A172 (cell line): Measurements from ENCODE around the gene AVEN. TPM values are rescaled to one million over a fixed set of nuclear protein-coding genes. Genes with fewer than 3 reads are reported as not detected.
"Not testable (repeated sequence)": the region's sequence is repeated elsewhere in the genome, so short reads cannot be mapped to it uniquely, and the experiment has no call there.

Experiments
- DNase-seq: peaks from one replicate; pipeline ENCODE4 v3.0.0-alpha.2; 2015; ENCODE audit warnings: low spot score
- total RNA-seq: library from RNA; depleted of rRNA; stranded (reverse); fragments of >200 nt; shearing (Covaris generic); gene quantifications from 2 replicates; pipeline ENCODE4 v1.2.3, GENCODE V29; 2014; rRNA removed

The AVEN gene
- total RNA-seq, 1 experiment from 2014 or later = 39.6 TPM

- peak; percentile 11 for DNase-seq
Observed at GRCh38 chr15:33852094-33852493, 186.9 kb downstream of the AVEN start.

DNA sequence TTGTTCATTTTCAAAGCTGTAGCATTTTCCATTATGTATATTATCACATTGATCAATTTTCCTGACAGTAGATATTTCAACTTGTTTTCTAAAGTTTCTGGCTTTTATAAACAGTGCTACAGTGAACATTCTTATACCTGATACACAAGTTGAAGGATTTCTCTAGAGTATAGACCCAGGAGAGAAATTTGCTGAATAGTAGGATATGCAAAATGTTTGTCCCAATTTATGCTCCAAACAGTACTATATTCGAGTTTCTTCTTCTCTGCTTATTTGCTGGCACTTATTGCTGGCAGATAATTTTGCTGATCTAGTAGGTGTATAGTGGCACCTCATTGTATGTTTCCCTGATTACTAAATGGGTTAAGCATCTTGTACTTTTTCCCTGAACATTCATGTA, 187.9 kb downstream of the AVEN start:
- no peak for DNase-seq

GRCh38 chr15:33848011-33848410, 191.0 kb downstream of the AVEN start:
- no peak for DNase-seq

DNA sequence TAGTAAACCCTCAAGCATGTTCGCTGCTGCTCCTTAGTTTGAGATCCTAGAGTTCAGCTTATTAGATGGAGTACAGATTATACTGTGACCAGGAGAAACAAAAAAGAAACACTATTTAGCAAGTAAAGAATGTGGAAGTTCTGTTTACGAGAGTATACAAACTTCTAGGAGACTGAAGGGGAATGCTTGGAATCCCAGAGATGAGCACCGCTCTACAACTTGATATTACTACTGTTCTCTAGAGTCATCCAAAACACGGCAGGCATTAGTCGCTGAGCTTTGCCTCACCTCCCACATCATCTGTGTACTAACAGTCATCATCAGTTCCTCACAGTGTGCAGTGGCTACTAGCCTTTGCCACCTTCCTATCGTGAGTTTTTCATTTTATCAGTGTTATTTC, 192.1 kb downstream of the AVEN start:
- DNase-seq = no peak

DNA sequence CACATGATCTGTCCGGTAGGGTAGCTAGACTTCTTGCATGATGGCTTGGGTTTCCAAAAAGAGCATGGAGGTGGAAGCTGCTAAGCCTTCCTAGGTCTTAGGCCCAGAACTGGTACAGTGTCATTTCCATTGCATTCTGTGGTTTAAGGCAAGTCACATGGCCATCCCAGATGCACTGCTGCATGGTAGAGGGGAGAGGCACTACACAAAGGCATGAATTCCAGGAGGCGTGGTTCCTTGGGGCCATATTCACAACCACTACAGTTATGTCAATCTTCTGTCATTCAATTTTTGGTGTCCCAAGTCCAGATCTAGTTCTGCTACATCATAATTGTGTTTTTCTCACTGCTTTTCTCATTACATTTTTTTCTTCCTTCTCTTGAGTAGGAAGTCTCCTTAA, 192.9 kb downstream of the AVEN start:
- no peak for DNase-seq

DNA sequence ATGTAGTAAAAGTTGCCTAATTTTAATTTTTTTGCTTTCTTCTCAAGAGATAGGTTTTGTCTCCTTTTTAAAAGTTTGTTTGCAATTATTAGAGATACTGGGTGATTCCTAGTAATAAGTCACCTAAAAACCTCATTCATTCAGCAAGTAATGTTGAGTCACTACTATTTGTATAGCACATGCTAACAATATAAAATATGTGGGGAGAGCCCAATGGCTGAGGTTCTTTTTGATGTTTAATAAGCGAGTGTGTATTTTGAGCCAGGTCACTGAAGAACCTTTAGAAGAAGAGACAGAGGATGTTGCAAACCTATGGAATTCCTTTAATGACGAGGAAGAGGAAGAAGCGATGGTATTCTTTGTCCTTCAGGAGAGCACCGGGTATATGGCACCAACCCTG, 194.4 kb downstream of the AVEN start:
- no peak for DNase-seq

DNA sequence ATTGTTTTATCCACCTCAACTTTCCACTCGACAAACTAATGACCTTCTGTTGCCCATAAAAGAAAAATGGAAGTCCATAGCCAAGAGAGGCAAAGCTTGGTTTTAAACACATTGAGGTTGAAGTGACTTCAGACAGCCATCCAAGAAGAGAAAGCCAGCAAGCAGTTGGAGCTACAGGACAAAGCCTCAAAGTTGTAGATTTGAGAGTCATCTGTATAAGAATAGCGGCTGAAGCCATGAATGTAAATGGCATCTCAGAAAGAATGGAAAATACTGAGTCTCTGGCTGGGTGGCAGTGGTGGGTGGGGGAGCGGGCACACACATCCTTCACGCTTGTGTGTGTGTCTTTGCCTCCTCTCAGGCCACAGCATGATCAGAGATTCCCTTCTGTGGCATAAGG, 194.8 kb downstream of the AVEN start:
- no peak for DNase-seq

- no peak for DNase-seq
Observed at GRCh38 chr15:33840615-33841014, 198.4 kb downstream of the AVEN start.

GRCh38 chr15:33839540-33839939, 199.5 kb downstream of the AVEN start:
- DNase-seq = no peak

- no peak for DNase-seq
Observed at GRCh38 chr15:33837294-33837693, 201.7 kb downstream of the AVEN start.

DNA sequence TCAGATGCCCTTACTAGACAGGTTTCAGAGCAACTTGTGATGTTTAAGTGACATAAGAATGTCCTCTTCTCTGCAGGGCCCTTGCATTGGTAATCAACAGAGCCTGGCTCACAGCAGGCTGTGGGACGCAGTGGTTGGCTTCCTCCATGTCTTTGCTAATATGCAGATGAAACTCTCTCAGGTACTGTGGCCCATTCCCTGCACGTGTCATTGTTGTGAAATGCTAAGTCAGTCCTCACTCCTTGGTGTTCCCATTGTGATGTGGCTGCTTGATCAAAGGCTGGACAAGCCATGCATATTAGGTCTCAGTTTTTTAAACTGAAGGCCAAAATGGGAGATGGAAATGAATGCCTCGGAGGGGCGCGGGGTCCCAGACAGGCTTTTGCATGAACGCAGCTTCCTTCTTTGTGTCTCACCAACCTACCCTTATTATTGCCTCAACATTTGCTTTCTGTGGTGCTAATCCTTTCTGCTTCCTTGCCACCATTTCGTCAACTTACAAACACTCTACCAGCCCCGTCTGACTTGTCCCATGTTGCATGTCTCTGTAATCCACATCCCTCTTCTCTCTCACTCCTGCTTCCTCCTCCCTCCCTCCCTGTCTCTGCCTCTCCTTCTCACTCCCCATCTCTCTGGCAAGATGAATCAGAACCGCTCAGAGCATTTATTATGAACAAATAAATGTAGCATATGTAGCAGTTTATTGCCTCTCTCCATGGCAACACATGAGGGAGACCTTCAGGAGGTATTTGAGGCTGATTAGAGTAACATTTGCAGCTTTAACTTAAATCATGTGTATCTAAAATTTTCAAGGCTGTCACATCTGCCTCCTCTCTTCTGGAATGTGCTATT, 203.9 kb downstream of the AVEN start:
- DNase-seq = no peak

DNA sequence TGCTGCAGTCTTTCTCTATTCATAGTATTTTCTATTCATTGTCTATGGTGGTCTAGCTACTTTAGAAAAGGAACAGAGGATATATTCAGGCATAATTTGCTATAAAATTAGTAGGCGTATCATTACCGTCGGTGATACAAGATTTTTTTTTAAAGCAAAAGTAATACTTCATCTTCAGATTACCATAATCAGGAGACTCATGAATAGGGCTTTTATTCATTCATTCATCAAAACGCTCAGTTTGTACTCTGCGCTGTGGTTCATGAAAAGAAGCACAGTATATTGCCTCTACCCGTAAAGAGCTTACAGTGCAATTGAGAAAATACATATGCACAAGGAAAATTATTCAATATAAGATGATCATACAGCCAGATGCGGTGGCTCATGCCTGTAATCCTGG, 207.4 kb downstream of the AVEN start:
- no peak for DNase-seq

DNA sequence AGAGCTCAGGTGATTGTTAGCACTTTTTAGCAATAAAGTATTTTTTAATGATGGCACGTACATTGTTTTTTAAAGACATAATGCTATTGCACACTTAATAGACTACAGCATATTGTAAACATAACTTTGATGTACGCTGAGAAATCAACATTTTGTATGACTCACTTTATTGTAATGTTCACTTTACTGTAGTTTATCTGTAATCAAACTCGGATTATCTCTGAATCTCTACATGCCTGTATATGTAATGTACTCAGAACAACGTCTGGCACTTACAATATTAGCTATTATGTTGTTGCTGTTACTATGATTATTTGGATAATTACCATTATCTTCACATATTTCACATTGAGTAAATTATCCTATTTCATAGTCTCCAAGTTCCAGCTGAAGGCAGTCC, 208.7 kb downstream of the AVEN start:
- no peak for DNase-seq

GRCh38 chr15:33826201-33826600, 212.8 kb downstream of the AVEN start:
- no peak for DNase-seq

GRCh38 chr15:33825453-33825852, 213.6 kb downstream of the AVEN start:
- DNase-seq = no peak

DNA sequence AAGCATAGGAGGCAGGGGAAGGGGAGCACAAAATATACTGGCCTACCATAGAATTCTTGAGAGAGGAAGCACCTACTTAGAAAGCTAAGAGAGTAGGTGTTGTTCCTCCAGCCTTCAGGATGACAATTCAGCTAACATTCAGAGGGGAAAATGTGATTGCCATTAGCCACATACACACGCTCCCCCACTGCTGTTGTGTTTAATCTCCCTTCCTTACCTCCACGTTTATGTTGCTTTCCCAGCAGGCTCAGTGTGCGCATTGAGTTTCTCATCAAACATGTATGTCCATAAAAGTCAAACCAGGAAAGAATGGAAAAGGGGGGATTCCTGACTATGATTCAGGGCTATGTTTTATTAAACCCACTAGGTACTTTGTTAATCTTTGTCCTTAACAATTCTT, 215.9 kb downstream of the AVEN start:
- no peak for DNase-seq

DNA sequence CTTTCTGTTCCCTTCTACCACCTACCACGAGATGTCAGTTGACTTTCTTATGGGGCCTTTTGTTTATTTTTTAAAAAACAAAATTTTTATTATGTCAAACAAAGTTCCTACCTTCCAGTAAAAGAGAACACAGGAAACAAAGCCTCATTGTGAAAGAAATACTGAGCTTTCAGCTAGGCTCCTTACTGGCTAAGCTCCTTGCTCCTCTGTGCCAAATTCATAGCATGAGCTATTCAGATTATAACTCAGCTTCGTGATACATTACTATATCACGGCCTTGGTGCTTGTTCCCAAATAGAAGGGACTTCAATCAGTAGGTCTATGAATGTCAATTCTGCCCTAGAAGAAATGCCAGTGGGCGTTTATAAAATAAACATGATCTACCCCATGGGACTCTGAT, 216.5 kb downstream of the AVEN start:
- DNase-seq = no peak

DNA sequence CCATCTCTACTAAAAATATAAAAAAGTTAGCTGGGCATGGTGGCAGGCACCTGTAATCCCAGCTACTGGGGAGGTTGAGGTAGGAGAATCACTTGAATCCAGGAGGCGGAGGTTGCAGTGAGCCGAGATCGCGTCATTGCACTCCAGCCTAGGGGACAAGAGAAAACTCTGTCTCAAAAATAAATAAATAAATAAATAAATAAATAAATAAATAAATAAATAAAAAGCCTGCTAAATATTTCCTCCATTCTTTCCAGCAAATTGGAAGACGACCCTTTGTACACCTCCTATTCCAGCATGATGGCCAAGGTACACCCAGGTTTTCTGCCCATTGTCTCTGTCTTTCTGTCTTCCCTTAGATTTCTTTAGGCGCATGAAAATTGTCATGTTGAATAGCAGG, 219.5 kb downstream of the AVEN start:
- not testable (repeated sequence) for DNase-seq

Other genes with a start within 250 kb of the AVEN start
- gene CHRM5, start 70.7 kb downstream of the AVEN start, total RNA-seq = 0.02 TPM in 1 of 2 replicates, not detected in the other
- 32.3 and 40.0 TPM in 2 replicates for gene EMC7, start 62.7 kb upstream of the AVEN start, total RNA-seq
- gene PGBD4, start 62.9 kb upstream of the AVEN start, total RNA-seq = 1.3 and 1.6 TPM in 2 replicates
- 48.9 and 49.8 TPM in 2 replicates for gene KATNBL1, start 170.9 kb upstream of the AVEN start, total RNA-seq
- gene EMC4, start 185.8 kb upstream of the AVEN start, total RNA-seq = 191 and 281 TPM in 2 replicates